GM23338 (cell line): ENCODE data around the gene TBCE. TPM values are rescaled to one million over a fixed set of nuclear protein-coding genes. Genes with fewer than 3 reads are reported as not detected.

Source experiments
- ATAC-seq: fragments of 200-7000 bp; cut with Tn5 transposase; 3 replicates; pipeline ENCODE4 v1.9.1; 2020
- DNase-seq: peaks from one replicate; pipeline ENCODE4 v3.0.0-alpha.2; 2015; ENCODE audit warnings: low spot score
- H2AFZ ChIP-seq: fragments of 200-600 bp; sonication (generic); 2 replicates; pipeline ENCODE4 v1.8.0; 2016; ENCODE audit warnings: antibody characterized with exemption, mild to moderate bottlenecking, moderate library complexity
- H3F3A ChIP-seq: fragments of 200-600 bp; sonication (generic); replicated peaks from 2 replicates; pipeline ENCODE4 v1.8.0; 2017; ENCODE audit warnings: antibody characterized with exemption, mixed run types, low read depth
- H3K27ac ChIP-seq: fragments of 200-600 bp; sonication (generic); 2 replicates; pipeline ENCODE4 v1.6.1; 2016; ENCODE audit warnings: low read depth
- H3K27me3 ChIP-seq: fragments of 200-600 bp; sonication (generic); 2 replicates; pipeline ENCODE4 v1.8.0; 2016; ENCODE audit warnings: mild to moderate bottlenecking, mixed run types, moderate library complexity; ENCODE audit not compliant: insufficient read depth
- H3K36me3 ChIP-seq: fragments of 200-600 bp; sonication (generic); 2 replicates; pipeline ENCODE4 v1.8.0; 2016; ENCODE audit warnings: mild to moderate bottlenecking; ENCODE audit not compliant: insufficient read depth
- H3K4me1 ChIP-seq: fragments of 200-600 bp; sonication (generic); 2 replicates; pipeline ENCODE4 v1.8.0; 2016; ENCODE audit warnings: mild to moderate bottlenecking, moderate library complexity; ENCODE audit not compliant: insufficient read depth
- H3K4me2 ChIP-seq: fragments of 200-600 bp; sonication (generic); 2 replicates; pipeline ENCODE4 v1.7.1; 2017; ENCODE audit warnings: mixed run types
- H3K4me3 ChIP-seq: fragments of 200-600 bp; sonication (generic); 2 replicates; pipeline ENCODE4 v1.6.1; 2016; ENCODE audit warnings: mixed run types
- H3K79me2 ChIP-seq: fragments of 200-600 bp; sonication (generic); replicated peaks from 2 replicates; pipeline ENCODE4 v1.8.0; 2017; ENCODE audit warnings: mild to moderate bottlenecking; ENCODE audit not compliant: insufficient read depth
- H3K9me2 ChIP-seq: fragments of 200-600 bp; sonication (generic); 2 replicates; pipeline ENCODE4 v1.8.0; 2017; ENCODE audit not compliant: insufficient read depth
- H4K20me1 ChIP-seq: fragments of 200-600 bp; sonication (generic); replicated peaks from 2 replicates; pipeline ENCODE4 v1.8.0; 2017; ENCODE audit warnings: mild to moderate bottlenecking; ENCODE audit not compliant: insufficient read depth
- H3K27ac Mint-ChIP-seq: 2 replicates; pipeline ENCODE4 v1.8.0; 2020; ENCODE audit warnings: inconsistent platforms, mild to moderate bottlenecking, moderate library complexity, mixed read lengths
- H3K27me3 Mint-ChIP-seq: 3 replicates; pipeline ENCODE4 v1.8.0; 2022; ENCODE audit warnings: low read depth, mild to moderate bottlenecking, moderate library complexity, mixed read lengths, inconsistent platforms; ENCODE audit not compliant: insufficient read depth, poor library complexity
- H3K36me3 Mint-ChIP-seq: 3 replicates; pipeline ENCODE4 v1.8.0; 2021; ENCODE audit warnings: low read depth, mild to moderate bottlenecking, inconsistent platforms, moderate library complexity, mixed read lengths
- H3K4me1 Mint-ChIP-seq: 3 replicates; pipeline ENCODE4 v1.8.0; 2020; ENCODE audit warnings: mild to moderate bottlenecking, inconsistent platforms, mixed read lengths
- H3K4me3 Mint-ChIP-seq: 3 replicates; pipeline ENCODE4 v1.8.0; 2021; ENCODE audit warnings: moderate library complexity, mild to moderate bottlenecking, inconsistent platforms, mixed read lengths
- H3K9me3 Mint-ChIP-seq: 3 replicates; pipeline ENCODE4 v1.8.0; 2020; ENCODE audit warnings: moderate library complexity, mild to moderate bottlenecking, inconsistent platforms, mixed read lengths
- CREB1 ChIP-seq: fragments of 250-450 bp; sonication (Bioruptor Pico); IDR thresholded peaks from 2 replicates; pipeline ENCODE4 v1.5.0; 2020; ENCODE audit warnings: low read depth, mild to moderate bottlenecking, moderate library complexity
- EZH2phosphoT487 ChIP-seq: fragments of 200-600 bp; sonication (generic); IDR thresholded peaks from one replicate; pipeline ENCODE4 v1.8.1; 2018; ENCODE audit warnings: antibody characterized with exemption; ENCODE audit not compliant: unreplicated experiment
- JUNB ChIP-seq: IDR thresholded peaks from one replicate; pipeline ENCODE4 v1.6.1; 2016; ENCODE audit warnings: antibody characterized with exemption; ENCODE audit not compliant: unreplicated experiment
- NANOG ChIP-seq: IDR thresholded peaks from 2 replicates; pipeline ENCODE4 v1.6.1; 2016; ENCODE audit warnings: antibody characterized with exemption, borderline replicate concordance
- POLR2AphosphoS5 ChIP-seq: IDR thresholded peaks from 2 replicates; pipeline ENCODE4 v1.6.1; 2016; ENCODE audit warnings: antibody characterized with exemption, low read depth
- STAT1 ChIP-seq: IDR thresholded peaks from one replicate; pipeline ENCODE4 v1.6.1; 2016; ENCODE audit warnings: antibody characterized with exemption; ENCODE audit not compliant: unreplicated experiment
- ZNF114 ChIP-seq: fragments of 250-450 bp; sonication (Bioruptor Pico); IDR thresholded peaks from 2 replicates; pipeline ENCODE4 v1.5.0; 2020; ENCODE audit warnings: mild to moderate bottlenecking, moderate library complexity
- ZNF331 ChIP-seq: fragments of 250-450 bp; sonication (Bioruptor Pico); IDR thresholded peaks from 2 replicates; pipeline ENCODE4 v1.5.0; 2020; ENCODE audit warnings: low read depth, mild to moderate bottlenecking, moderate library complexity
- polyA plus RNA-seq: library from polyadenylated mRNA; unstranded; fragments of >200 nt; fragmentation: Nextera tagmentation; extraction: Ambion mirVana; gene quantifications from 2 replicates; pipeline ENCODE4 v1.2.1, GENCODE V29; 2016
- total RNA-seq: library from RNA; depleted of rRNA; stranded (reverse); fragments of >200 nt; shearing (Covaris generic); gene quantifications from 2 replicates; pipeline ENCODE4 v1.2.3, GENCODE V29; 2014
- TF ChIP-seq, protein P1 (sequence below): fragments of 250-450 bp; sonication (Bioruptor Pico); IDR thresholded peaks from 2 replicates; pipeline ENCODE4 v1.5.0; 2020; ENCODE audit warnings: mild to moderate bottlenecking, moderate library complexity
- TF ChIP-seq, protein P2 (sequence below), 2 experiments: fragments of 200-600 bp in 1 of 2; sonication (generic) in 1 of 2; conservative IDR thresholded peaks; 2 replicates each; pipeline versions ENCODE4 v1.5.1 to v1.6.1; 2016 to 2017; ENCODE audit warnings: antibody characterized with exemption in 2 of 2, low read depth in 2 of 2, mild to moderate bottlenecking in 2 of 2, moderate library complexity in 1 of 2
- TF ChIP-seq, protein P3 (sequence below): IDR thresholded peaks from one replicate; pipeline ENCODE4 v1.6.1; 2018; ENCODE audit warnings: antibody characterized with exemption; ENCODE audit not compliant: unreplicated experiment
- TF ChIP-seq, protein P4 (sequence below): IDR thresholded peaks from 2 replicates; pipeline ENCODE4 v1.6.1; 2016; ENCODE audit warnings: antibody characterized with exemption

Gene TBCE
- total and polyA plus RNA-seq, 2 experiments from 2014 or later = 42.7 to 64.8 TPM

DNA sequence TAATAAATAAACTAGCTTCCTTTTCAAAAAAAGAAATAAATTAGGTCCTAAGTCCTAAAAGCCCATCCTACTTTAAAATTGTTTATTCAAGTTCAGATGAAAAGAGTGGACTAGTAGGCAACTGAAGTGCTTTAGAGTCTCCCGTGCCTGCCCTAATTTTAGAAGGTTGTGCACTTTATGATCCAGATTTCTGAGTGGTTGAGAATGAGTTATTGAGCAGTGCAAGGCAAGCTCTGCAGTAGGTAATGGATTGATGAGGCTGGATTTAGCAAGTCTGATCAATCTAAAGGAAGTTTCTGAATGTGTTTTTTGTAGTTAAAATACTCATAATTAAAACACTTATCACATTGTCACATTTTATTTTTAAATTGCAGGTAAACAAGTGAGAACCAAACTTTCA, 25.9 kb upstream of the TBCE start:
- Histone ChIP-seq H3K27ac (0 out of 2 replicates have a peak overlapping the region, but pooled peaks have one; percentile 0), H3K9me2 (no peaks in the 10 kb centered on the region), H3K36me3 (peaks cover 13% of the 10 kb centered on the region; the same call in 1 of the 2 replicates), H3F3A (no peaks in the 10 kb centered on the region), H2AFZ (no peak overlapping the region), H3K79me2 (0 out of 2 replicates have a peak, but pooled peaks cover 5% of the 10 kb centered on the region), H4K20me1 (no peaks in the 10 kb centered on the region; the same call in 1 of the 2 replicates), H3K4me1 (no peaks in the 10 kb centered on the region), H3K4me2 (no peak overlapping the region), H3K27me3 (no peaks in the 10 kb centered on the region), H3K4me3 (no peak overlapping the region)
- DNase-seq = no peak
- H3K4me1 Mint-ChIP-seq = no peaks in the 10 kb centered on the region
- no peak overlapping the region for H3K27ac Mint-ChIP-seq
- TF ChIP-seq ZNF331 (CRISPR knock-in tag) (no peak), JUNB (no peak), STAT1 (no peak), ZNF114 (CRISPR knock-in tag) (no peak), EZH2phosphoT487 (no peak), NANOG (no peak), POLR2AphosphoS5 (no peak), CREB1 (CRISPR knock-in tag) (no peak)
- TF ChIP-seq, protein P1, sequence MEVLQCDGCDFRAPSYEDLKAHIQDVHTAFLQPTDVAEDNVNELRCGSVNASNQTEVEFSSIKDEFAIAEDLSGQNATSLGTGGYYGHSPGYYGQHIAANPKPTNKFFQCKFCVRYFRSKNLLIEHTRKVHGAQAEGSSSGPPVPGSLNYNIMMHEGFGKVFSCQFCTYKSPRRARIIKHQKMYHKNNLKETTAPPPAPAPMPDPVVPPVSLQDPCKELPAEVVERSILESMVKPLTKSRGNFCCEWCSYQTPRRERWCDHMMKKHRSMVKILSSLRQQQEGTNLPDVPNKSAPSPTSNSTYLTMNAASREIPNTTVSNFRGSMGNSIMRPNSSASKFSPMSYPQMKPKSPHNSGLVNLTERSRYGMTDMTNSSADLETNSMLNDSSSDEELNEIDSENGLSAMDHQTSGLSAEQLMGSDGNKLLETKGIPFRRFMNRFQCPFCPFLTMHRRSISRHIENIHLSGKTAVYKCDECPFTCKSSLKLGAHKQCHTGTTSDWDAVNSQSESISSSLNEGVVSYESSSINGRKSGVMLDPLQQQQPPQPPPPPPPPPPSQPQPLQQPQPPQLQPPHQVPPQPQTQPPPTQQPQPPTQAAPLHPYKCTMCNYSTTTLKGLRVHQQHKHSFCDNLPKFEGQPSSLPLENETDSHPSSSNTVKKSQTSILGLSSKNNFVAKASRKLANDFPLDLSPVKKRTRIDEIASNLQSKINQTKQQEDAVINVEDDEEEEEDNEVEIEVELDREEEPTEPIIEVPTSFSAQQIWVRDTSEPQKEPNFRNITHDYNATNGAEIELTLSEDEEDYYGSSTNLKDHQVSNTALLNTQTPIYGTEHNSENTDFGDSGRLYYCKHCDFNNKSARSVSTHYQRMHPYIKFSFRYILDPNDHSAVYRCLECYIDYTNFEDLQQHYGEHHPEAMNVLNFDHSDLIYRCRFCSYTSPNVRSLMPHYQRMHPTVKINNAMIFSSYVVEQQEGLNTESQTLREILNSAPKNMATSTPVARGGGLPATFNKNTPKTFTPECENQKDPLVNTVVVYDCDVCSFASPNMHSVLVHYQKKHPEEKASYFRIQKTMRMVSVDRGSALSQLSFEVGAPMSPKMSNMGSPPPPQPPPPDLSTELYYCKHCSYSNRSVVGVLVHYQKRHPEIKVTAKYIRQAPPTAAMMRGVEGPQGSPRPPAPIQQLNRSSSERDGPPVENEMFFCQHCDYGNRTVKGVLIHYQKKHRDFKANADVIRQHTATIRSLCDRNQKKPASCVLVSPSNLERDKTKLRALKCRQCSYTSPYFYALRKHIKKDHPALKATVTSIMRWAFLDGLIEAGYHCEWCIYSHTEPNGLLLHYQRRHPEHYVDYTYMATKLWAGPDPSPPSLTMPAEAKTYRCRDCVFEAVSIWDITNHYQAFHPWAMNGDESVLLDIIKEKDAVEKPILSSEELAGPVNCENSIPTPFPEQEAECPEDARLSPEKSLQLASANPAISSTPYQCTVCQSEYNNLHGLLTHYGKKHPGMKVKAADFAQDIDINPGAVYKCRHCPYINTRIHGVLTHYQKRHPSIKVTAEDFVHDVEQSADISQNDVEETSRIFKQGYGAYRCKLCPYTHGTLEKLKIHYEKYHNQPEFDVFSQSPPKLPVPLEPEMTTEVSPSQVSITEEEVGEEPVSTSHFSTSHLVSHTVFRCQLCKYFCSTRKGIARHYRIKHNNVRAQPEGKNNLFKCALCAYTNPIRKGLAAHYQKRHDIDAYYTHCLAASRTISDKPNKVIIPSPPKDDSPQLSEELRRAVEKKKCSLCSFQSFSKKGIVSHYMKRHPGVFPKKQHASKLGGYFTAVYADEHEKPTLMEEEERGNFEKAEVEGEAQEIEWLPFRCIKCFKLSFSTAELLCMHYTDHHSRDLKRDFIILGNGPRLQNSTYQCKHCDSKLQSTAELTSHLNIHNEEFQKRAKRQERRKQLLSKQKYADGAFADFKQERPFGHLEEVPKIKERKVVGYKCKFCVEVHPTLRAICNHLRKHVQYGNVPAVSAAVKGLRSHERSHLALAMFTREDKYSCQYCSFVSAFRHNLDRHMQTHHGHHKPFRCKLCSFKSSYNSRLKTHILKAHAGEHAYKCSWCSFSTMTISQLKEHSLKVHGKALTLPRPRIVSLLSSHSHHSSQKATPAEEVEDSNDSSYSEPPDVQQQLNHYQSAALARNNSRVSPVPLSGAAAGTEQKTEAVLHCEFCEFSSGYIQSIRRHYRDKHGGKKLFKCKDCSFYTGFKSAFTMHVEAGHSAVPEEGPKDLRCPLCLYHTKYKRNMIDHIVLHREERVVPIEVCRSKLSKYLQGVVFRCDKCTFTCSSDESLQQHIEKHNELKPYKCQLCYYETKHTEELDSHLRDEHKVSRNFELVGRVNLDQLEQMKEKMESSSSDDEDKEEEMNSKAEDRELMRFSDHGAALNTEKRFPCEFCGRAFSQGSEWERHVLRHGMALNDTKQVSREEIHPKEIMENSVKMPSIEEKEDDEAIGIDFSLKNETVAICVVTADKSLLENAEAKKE (CRISPR knock-in tag) = no peak
- TF ChIP-seq, protein P2, sequence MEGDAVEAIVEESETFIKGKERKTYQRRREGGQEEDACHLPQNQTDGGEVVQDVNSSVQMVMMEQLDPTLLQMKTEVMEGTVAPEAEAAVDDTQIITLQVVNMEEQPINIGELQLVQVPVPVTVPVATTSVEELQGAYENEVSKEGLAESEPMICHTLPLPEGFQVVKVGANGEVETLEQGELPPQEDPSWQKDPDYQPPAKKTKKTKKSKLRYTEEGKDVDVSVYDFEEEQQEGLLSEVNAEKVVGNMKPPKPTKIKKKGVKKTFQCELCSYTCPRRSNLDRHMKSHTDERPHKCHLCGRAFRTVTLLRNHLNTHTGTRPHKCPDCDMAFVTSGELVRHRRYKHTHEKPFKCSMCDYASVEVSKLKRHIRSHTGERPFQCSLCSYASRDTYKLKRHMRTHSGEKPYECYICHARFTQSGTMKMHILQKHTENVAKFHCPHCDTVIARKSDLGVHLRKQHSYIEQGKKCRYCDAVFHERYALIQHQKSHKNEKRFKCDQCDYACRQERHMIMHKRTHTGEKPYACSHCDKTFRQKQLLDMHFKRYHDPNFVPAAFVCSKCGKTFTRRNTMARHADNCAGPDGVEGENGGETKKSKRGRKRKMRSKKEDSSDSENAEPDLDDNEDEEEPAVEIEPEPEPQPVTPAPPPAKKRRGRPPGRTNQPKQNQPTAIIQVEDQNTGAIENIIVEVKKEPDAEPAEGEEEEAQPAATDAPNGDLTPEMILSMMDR (conservative IDR thresholded peaks at IDR 0.05; ENCODE audit: low read depth in 2 of 2) = no peak
- TF ChIP-seq, protein P3, sequence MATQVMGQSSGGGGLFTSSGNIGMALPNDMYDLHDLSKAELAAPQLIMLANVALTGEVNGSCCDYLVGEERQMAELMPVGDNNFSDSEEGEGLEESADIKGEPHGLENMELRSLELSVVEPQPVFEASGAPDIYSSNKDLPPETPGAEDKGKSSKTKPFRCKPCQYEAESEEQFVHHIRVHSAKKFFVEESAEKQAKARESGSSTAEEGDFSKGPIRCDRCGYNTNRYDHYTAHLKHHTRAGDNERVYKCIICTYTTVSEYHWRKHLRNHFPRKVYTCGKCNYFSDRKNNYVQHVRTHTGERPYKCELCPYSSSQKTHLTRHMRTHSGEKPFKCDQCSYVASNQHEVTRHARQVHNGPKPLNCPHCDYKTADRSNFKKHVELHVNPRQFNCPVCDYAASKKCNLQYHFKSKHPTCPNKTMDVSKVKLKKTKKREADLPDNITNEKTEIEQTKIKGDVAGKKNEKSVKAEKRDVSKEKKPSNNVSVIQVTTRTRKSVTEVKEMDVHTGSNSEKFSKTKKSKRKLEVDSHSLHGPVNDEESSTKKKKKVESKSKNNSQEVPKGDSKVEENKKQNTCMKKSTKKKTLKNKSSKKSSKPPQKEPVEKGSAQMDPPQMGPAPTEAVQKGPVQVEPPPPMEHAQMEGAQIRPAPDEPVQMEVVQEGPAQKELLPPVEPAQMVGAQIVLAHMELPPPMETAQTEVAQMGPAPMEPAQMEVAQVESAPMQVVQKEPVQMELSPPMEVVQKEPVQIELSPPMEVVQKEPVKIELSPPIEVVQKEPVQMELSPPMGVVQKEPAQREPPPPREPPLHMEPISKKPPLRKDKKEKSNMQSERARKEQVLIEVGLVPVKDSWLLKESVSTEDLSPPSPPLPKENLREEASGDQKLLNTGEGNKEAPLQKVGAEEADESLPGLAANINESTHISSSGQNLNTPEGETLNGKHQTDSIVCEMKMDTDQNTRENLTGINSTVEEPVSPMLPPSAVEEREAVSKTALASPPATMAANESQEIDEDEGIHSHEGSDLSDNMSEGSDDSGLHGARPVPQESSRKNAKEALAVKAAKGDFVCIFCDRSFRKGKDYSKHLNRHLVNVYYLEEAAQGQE = no peak
- TF ChIP-seq, protein P4, sequence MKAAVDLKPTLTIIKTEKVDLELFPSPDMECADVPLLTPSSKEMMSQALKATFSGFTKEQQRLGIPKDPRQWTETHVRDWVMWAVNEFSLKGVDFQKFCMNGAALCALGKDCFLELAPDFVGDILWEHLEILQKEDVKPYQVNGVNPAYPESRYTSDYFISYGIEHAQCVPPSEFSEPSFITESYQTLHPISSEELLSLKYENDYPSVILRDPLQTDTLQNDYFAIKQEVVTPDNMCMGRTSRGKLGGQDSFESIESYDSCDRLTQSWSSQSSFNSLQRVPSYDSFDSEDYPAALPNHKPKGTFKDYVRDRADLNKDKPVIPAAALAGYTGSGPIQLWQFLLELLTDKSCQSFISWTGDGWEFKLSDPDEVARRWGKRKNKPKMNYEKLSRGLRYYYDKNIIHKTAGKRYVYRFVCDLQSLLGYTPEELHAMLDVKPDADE = no peak
- H3K36me3 Mint-ChIP-seq = peaks cover 37% of the 10 kb centered on the region
- H3K4me3 Mint-ChIP-seq = no peak overlapping the region
- no peaks in the 10 kb centered on the region; the same call in 2 of the 3 replicates for H3K9me3 Mint-ChIP-seq
- no peak for ATAC-seq
- no peaks in the 10 kb centered on the region for H3K27me3 Mint-ChIP-seq
